Measurements from ENCODE around the gene ALDH3A2.

ALDH3A2 gene

GRCh38 chr17:19648475-19649273 is at the start of gene ALDH3A2:
Gene ALDH3A2, plus strand, starts transcription at chr17:19648751. Its CDS starts 221 bp downstream, at chr17:19648972.
- DNase-seq = peak; percentile 99 to 100

GRCh38 chr17:19610311-19610710 is 38.2 kb upstream of the ALDH3A2 start:
- DNase-seq = no peak

GRCh38 chr17:19610879-19611278 is 37.7 kb upstream of the ALDH3A2 start:
- no peak for DNase-seq

- DNase-seq = no peak
Measured at GRCh38 chr17:19613979-19614378, 34.6 kb upstream of the ALDH3A2 start.

- DNase-seq = no peak
Measured at GRCh38 chr17:19614900-19615299, 33.7 kb upstream of the ALDH3A2 start.

- no peak for DNase-seq
Measured at GRCh38 chr17:19618015-19618414, 30.5 kb upstream of the ALDH3A2 start.

- DNase-seq = no peak
Measured at GRCh38 chr17:19619705-19620325, 28.7 kb upstream of the ALDH3A2 start.

- DNase-seq = no peak
Measured at GRCh38 chr17:19621697-19622096, 26.9 kb upstream of the ALDH3A2 start.

GRCh38 chr17:19626079-19626478 is 22.5 kb upstream of the ALDH3A2 start:
- DNase-seq = no peak

GRCh38 chr17:19629449-19629848 is 19.1 kb upstream of the ALDH3A2 start:
- no peak for DNase-seq

GRCh38 chr17:19630035-19630434 is 18.5 kb upstream of the ALDH3A2 start:
- no peak for DNase-seq

GRCh38 chr17:19630661-19631060 is 17.9 kb upstream of the ALDH3A2 start:
- no peak for DNase-seq

- DNase-seq = no peak
Measured at GRCh38 chr17:19631905-19632304, 16.6 kb upstream of the ALDH3A2 start.

GRCh38 chr17:19641687-19642372 is 6.7 kb upstream of the ALDH3A2 start:
- no peak for DNase-seq

- no peak for DNase-seq
Measured at GRCh38 chr17:19642373-19642893, 6.1 kb upstream of the ALDH3A2 start.

GRCh38 chr17:19644493-19645210 is 3.9 kb upstream of the ALDH3A2 start:
- no peak for DNase-seq

- DNase-seq = peak in 1 of 2 experiments; percentile 11
Measured at GRCh38 chr17:19645734-19646201, 2.8 kb upstream of the ALDH3A2 start.

GRCh38 chr17:19646788-19647696 is 1.5 kb upstream of the ALDH3A2 start:
- peak; percentile 41 to 49 for DNase-seq

GRCh38 chr17:19647697-19648474 is 665 bp upstream of the ALDH3A2 start:
- DNase-seq = peak; percentile 84

- no peak for DNase-seq
Measured at GRCh38 chr17:19649274-19649541, 657 bp downstream of the ALDH3A2 start.

- no peak for DNase-seq
Measured at GRCh38 chr17:19650826-19651225, 2.3 kb downstream of the ALDH3A2 start.

Measured in SHP77 (cell line).